BJ (cell line): ENCODE measurements around the gene PTPN12. TPM values are rescaled to one million over a fixed set of nuclear protein-coding genes. Genes with fewer than 3 reads are reported as not detected.
A peak's percentile ranks its signal among the peaks of the same experiment; 100 is the strongest.

Experiments
- CTCF ChIA-PET: fragments of 350-600 bp; formaldehyde crosslinking; extraction: SDS; loops from one replicate; lab custom pipeline; 2021; ENCODE audit warnings: antibody characterized with exemption, inconsistent platforms; lab: Yijun Ruan, JAX
- POLR2A ChIA-PET: fragments of 300-600 bp; sonication (Branson Sonifier 250); formaldehyde crosslinking; extraction: SDS; loops from one replicate; lab custom pipeline; 2021; ENCODE audit warnings: antibody characterized with exemption; lab: Charles Lee
- DNase-seq: peaks from one replicate; pipeline ENCODE4 v3.0.0-alpha.2; 2011; ENCODE audit warnings: low read depth
- H3K27me3 ChIP-seq: 2 replicates; pipeline ENCODE4 v1.6.0; 2011; ENCODE audit warnings: low read length; ENCODE audit not compliant: control insufficient read depth, insufficient read depth
- H3K36me3 ChIP-seq: 2 replicates; pipeline ENCODE4 v1.5.1; 2011; ENCODE audit warnings: low read length; ENCODE audit not compliant: control insufficient read depth, insufficient read depth
- H3K4me3 ChIP-seq: 2 replicates; pipeline ENCODE4 v1.5.1; 2011; ENCODE audit warnings: low read depth, mild to moderate bottlenecking, control low read depth, low read length
- polyA plus RNA-seq: library from polyadenylated mRNA; depleted of rRNA; stranded (reverse); fragments of >200 nt; gene quantifications from 2 replicates; pipeline ENCODE4 v1.2.3, GENCODE V29; 2011
- TF ChIP-seq, protein P1 (sequence below): IDR thresholded peaks from 2 replicates; pipeline ENCODE4 v1.5.1; 2011; ENCODE audit warnings: low read depth, mild to moderate bottlenecking, control low read depth, inconsistent platforms, low read length, moderate library complexity; ENCODE audit not compliant: insufficient read depth

Gene PTPN12
- polyA plus RNA-seq, 1 experiment: 19.7 TPM

DNA sequence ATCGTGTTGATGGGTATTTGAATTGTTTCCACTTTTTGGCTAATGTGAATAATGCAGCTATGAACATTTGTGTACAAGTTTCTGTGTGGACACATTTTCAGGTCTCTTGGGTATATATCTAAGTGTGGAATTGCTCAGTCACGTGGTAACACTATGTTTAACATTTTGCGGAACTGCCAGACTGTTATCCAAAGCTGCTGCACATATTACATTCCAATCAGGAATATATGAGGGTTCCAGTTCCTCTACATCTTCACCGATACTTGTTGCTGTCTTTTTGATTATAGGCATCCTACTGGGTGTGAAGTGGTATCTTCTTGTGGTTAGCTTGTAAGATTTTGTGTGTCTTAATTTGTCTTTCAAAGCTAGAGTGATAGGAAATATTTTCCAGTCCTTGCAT, 6.8 kb downstream of the PTPN12 start:
- Histone ChIP-seq H3K36me3 (no peaks in the 10 kb centered on the region), H3K27me3 (no peaks in the 10 kb centered on the region), H3K4me3 (no peak overlapping the region)
- POLR2A ChIA-PET: no interaction called here
- CTCF ChIA-PET: no interaction called here
- no peak for DNase-seq
- TF ChIP-seq, protein P1, sequence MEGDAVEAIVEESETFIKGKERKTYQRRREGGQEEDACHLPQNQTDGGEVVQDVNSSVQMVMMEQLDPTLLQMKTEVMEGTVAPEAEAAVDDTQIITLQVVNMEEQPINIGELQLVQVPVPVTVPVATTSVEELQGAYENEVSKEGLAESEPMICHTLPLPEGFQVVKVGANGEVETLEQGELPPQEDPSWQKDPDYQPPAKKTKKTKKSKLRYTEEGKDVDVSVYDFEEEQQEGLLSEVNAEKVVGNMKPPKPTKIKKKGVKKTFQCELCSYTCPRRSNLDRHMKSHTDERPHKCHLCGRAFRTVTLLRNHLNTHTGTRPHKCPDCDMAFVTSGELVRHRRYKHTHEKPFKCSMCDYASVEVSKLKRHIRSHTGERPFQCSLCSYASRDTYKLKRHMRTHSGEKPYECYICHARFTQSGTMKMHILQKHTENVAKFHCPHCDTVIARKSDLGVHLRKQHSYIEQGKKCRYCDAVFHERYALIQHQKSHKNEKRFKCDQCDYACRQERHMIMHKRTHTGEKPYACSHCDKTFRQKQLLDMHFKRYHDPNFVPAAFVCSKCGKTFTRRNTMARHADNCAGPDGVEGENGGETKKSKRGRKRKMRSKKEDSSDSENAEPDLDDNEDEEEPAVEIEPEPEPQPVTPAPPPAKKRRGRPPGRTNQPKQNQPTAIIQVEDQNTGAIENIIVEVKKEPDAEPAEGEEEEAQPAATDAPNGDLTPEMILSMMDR: no peak

GRCh38 chr7:77544518-77544917, 7.4 kb downstream of the PTPN12 start:
- DNase-seq: no peak
- Histone ChIP-seq H3K36me3 (no peaks in the 10 kb centered on the region), H3K27me3 (no peaks in the 10 kb centered on the region), H3K4me3 (no peak overlapping the region)
- ChIA-PET CTCF (no interaction called here), POLR2A (no interaction called here)
- TF ChIP-seq, protein P1: no peak

- TF ChIP-seq, protein P1: no peak
- Histone ChIP-seq H3K4me3 (no peak overlapping the region), H3K27me3 (no peaks in the 10 kb centered on the region), H3K36me3 (no peaks in the 10 kb centered on the region)
- ChIA-PET CTCF (no interaction called here), POLR2A (no interaction called here)
- no peak for DNase-seq
These were observed 11.1 kb downstream of the PTPN12 start for GRCh38 chr7:77548206-77548605.

- Histone ChIP-seq H3K27me3 (no peaks in the 10 kb centered on the region), H3K36me3 (no peaks in the 10 kb centered on the region), H3K4me3 (no peak overlapping the region)
- POLR2A ChIA-PET: no interaction called here
- DNase-seq: no peak
- TF ChIP-seq, protein P1: no peak
- CTCF ChIA-PET: interaction anchor here (1.5 kb wide), 1 partner anchor 9 kb away, joined by 5 read pairs; no protein-coding TSS in a partner anchor
These were observed 12.2 kb downstream of the PTPN12 start for GRCh38 chr7:77549106-77549870.

DNA sequence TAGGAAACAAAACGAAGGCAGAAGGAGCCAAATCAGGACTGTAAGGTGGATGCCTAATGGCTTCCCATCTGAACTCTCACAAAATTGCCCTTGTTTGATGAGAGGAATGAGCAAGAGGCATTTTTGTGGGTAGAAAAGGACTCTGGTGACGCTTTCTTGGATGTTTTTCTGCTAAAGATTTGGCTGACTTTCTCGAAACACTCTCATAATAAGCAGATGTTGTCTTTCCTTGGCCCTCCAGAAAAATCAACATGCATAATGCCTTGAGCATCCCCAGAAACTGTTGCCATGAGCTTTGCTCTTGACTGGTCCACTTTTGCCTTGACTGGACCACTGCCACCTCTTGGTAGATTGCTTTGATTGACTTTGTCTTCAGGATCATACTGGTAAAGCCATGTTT, 13.5 kb downstream of the PTPN12 start:
- ChIA-PET POLR2A (interaction anchor here (0.5 to 0.7 kb wide), 2 partner anchors 14 to 19 kb away, joined by 3 to 12 read pairs; partner anchors contain the start of gene PTPN12), CTCF (no interaction called here)
- no peaks in the 10 kb centered on the region for H3K36me3 ChIP-seq
- H3K4me3 ChIP-seq: no peak overlapping the region
- DNase-seq: peak; percentile 82
- no peaks in the 10 kb centered on the region for H3K27me3 ChIP-seq
- TF ChIP-seq, protein P1: no peak
